Epithelial cell of proximal tubule (primary cell): Measurements from ENCODE around the gene GRM4. TPM values are rescaled to one million over a fixed set of nuclear protein-coding genes. Genes with fewer than 3 reads are reported as not detected.

Source experiments
- DNase-seq: peaks from one replicate; pipeline ENCODE4 v3.0.0-alpha.2; 2011; ENCODE audit warnings: low read depth
- H3K4me3 ChIP-seq: 2 replicates; pipeline ENCODE4 v1.5.1; 2011; ENCODE audit warnings: low read depth, mild to moderate bottlenecking, low read length
- CTCF ChIP-seq: conservative IDR thresholded peaks from 2 replicates; pipeline ENCODE4 v1.5.1; 2012; ENCODE audit warnings: low read depth, mild to moderate bottlenecking, low read length
- total RNA-seq: library from RNA; depleted of rRNA; stranded (reverse); fragments of >200 nt; gene quantifications from 2 replicates; pipeline ENCODE4 v1.2.3, GENCODE V29; 2015

The GRM4 gene
- total RNA-seq, 1 donor from 2014 or later: not detected

GRCh38 chr6:33995309-33996119 lies 150.4 kb downstream of the GRM4 start:
- no peak for DNase-seq
- H3K4me3 ChIP-seq: no peak overlapping the region
- TF ChIP-seq CTCF: no peak

- no peak for DNase-seq
- TF ChIP-seq CTCF: no peak
- no peak overlapping the region for H3K4me3 ChIP-seq
Measured at GRCh38 chr6:33994472-33995308, 151.2 kb downstream of the GRM4 start.

- no peak for TF ChIP-seq CTCF
- DNase-seq: no peak
- no peak overlapping the region for H3K4me3 ChIP-seq
Measured at GRCh38 chr6:33993653-33994471, 152.0 kb downstream of the GRM4 start.

- TF ChIP-seq CTCF: no peak
- no peak for DNase-seq
- no peak overlapping the region for H3K4me3 ChIP-seq
Measured at GRCh38 chr6:33993091-33993490, 152.8 kb downstream of the GRM4 start.

- no peak for DNase-seq
- TF ChIP-seq CTCF: no peak
- H3K4me3 ChIP-seq: no peak overlapping the region
Measured at GRCh38 chr6:33992191-33992590, 153.7 kb downstream of the GRM4 start.

- H3K4me3 ChIP-seq: no peak overlapping the region
- no peak for TF ChIP-seq CTCF
- no peak for DNase-seq
Measured at GRCh38 chr6:33991610-33992009, 154.3 kb downstream of the GRM4 start.
